GM19467 (cell line): ENCODE measurements around the gene ATP6V0D1.

ENCODE experiments used
- ATAC-seq: cut with Tn5 transposase; IDR thresholded peaks from one replicate; pipeline ENCODE4 v1.9.1; 2021; ENCODE audit warnings: mild to moderate bottlenecking, moderate library complexity; ENCODE audit not compliant: unreplicated experiment

The ATP6V0D1 gene

DNA sequence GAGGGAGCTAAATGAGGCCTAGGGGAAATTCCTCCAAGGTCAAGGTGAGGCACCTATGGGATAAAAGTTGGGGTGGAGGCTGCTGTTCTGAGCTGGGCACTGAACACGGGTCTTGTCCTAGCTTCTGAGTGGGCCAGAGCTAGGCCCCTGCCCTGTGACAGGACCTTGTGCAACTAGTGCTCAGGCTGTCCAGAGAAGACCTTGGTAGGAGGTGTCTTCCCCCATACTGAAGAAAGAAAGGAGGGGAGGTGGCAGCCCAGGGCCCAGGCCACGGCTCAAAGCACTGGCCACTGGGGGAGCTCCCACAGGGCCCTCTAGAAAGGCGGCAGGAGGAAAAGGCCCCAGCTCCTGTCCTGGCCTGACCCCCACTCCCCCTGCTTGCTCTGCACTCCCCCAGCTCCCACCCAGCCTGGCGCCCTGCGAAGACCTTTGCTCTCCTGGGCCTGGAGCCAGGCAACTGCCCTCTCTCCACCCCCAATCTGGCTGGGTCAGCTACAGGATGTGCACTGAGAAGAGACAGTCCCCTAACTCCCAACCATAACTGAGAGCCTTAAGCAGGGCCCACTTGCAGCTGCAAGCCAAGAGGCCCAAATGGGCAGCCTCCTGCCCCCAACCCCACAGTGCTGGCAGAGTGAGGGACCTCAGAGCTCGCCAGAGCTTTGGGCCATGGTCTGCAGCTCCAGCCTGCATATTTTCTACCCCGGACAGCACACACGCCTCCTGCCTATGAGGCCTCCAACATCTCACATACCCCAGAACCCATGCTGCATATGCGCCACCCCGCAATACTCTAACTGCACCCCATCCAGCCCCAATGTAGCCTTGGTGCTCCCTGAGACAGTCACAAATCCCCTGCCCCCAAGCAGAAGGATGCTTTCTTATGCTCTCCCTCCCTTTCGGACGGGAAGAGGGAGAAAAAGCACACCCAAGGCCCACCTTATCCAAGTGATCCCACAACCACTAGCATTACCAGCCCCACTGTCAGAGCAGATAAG lies 34.7 kb downstream of the ATP6V0D1 start:
- no peak for ATAC-seq

DNA sequence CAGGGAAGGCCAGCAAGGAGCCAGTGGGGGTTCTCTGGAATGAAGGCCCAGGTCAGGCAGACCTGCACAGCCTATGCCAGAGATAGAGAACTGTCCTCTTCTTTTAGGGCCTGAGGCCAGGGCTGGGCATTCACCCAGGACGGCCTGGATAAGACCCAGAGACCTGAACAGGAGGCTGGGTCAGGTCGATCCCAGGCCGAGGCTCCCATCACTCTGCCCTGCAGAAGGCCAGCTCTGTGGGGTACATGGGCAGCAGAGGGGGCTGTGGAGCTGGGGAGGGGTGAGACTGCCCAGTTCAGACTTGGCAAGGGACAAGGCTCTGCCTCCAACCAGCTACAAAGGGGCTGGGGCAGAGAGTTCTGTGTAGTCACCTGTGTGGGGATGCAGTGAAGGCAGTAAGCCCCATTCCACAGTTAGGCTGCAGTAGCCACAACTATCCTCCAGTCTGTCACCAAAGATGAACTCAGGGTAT lies 35.5 kb downstream of the ATP6V0D1 start:
- no peak for ATAC-seq

GRCh38 chr16:67445126-67445426 lies 35.9 kb downstream of the ATP6V0D1 start:
- ATAC-seq = no peak

GRCh38 chr16:67444259-67445125 lies 36.5 kb downstream of the ATP6V0D1 start:
- ATAC-seq = no peak

DNA sequence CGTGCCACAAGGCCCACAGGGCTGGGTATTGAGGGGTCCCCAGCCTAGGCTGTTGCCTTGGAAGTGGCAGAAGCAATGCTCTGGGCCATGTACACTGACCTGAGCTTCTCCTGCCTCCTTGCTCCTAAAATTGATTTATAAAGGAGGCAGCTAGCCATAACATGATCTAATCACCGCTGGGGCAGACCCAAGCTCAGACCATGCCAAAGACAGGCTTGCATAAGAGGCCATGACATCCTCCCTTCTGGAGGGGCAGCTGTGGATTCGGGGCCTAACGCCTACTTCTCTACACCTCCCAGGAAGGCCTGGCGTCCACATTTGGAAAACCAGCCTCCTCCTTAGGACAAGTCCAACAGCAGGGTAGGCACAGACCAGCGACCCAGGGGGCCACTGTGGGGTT lies 37.7 kb downstream of the ATP6V0D1 start:
- ATAC-seq = no peak

DNA sequence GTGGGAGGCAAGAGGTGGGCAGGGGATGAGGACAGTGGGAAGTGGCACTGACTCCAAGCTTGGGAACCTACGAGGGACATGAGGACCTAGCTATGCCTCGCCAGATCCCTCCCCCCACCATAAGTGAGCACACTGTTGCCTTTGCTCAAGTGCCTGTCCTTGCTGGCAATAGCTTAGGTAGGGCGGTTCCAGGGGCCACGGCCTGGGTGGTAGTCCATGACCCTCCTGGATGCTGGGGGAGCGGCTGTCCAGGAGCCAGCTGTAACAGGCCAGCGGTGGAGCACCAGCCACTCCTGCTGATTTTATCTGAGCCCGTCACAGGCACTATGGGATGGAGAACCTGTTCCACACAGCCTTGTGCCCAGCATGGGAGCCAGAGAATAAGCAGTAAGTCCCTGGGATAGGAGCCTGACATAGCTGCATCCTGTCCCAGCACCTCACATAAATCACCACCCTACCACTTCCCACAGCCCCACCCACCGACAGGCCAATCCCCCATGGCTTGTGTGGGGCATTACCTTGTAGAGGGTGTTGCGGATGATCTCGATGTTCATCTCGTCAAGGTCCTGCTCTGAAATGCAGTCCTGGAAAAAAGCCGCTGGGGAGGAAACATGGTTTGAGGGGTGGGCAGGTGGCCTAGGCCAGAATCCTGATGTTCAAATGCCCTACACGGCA lies 38.2 kb downstream of the ATP6V0D1 start:
- no peak for ATAC-seq

- no peak for ATAC-seq
Measured at GRCh38 chr16:67441907-67442306, 39.0 kb downstream of the ATP6V0D1 start.

- no peak for ATAC-seq
Measured at GRCh38 chr16:67441271-67441753, 39.6 kb downstream of the ATP6V0D1 start.

DNA sequence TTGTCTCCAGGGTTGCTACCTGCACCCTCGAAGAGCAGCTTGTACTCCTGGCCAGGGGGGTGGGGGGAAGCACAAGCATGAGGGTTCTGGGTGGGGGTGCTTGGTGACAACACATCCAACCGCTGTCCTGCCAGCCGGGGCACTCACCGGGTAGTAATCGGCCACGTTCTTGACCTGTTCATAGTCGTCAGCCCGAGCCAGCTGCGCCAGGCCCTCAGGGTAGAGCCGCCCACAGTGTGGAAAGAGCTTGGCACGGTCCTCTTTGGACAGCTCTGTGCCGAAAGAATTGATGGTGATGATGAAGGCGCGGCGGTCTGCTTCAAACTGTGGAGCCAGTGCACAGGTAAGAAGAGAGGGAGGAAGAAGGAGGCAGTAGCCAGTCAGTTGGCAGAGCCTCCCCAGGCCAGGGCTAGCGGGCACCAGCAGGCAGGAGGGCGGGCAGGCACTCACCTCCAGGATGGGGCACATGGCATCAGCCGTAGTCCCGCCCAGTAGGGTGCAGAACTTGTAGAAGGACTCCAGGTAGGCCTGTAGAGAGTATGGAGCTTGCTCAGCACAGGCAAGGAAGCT lies 42.0 kb downstream of the ATP6V0D1 start:
- ATAC-seq = no peak

- ATAC-seq = no peak
Measured at GRCh38 chr16:67438098-67438791, 42.7 kb downstream of the ATP6V0D1 start.

DNA sequence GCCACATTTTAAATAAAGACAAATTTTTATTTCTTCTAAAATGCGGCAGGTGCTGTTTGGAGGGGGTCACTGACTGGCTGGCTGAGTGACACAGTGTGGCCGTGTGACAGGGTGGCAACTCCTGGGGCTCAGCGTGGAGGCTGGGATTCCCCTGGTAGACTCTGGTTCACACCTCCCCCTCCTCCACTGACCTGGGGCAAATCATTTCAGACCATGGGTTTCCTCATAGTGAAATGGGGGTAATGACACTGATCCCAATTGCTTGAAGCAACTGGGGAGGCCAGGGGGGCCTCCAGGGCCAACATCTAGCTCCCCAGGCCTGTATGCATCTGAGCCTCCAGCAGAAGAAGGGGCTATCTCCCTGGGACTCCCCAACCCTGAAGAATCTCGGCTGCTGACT lies 43.4 kb downstream of the ATP6V0D1 start:
- ATAC-seq = no peak

DNA sequence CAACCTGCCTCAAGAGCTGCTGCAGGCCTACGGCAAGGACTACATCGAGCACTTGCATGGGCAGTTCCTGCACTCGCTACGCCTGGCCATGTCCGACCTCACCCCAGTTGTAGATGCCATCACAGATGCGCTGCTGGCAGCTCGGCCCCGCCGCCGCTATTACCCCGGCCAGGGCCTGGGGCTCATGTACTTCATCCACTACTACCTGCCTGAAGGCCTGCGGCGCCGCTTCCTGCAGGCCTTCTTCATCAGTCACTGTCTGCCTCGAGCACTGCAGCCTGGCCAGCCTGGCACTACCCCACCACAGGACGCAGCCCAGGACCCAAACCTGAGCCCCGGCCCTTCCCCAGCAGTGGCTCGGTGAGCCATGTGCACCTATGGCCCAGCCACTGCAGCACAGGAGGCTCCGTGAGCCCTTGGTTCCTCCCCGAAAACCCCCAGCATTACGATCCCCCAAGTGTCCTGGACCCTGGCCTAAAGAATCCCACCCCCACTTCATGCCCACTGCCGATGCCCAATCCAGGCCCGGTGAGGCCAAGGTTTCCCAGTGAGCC lies 44.2 kb downstream of the ATP6V0D1 start:
- no peak for ATAC-seq

- no peak for ATAC-seq
Measured at GRCh38 chr16:67435758-67436164, 45.2 kb downstream of the ATP6V0D1 start.

GRCh38 chr16:67433131-67433719 lies 47.7 kb downstream of the ATP6V0D1 start:
- ATAC-seq = no peak

DNA sequence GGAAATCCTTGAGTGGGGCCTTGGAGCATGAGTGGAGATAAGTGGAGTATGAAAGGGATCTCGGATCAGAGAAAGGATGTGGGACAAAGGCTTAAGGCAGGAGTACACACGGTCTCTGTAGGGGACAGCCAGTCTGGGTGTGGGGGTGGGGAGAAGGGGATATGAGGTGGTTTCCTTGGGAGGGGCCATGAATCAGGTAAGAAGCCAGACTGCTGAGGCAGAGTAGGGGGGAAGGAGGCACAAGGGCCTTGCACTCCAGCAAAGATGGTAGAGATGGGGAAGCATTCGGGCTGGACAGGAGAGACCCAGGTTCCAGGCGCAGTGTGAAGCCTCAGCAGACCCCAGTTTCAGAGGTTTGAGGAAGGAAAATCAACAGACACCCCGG lies 48.5 kb downstream of the ATP6V0D1 start:
- no peak for ATAC-seq

DNA sequence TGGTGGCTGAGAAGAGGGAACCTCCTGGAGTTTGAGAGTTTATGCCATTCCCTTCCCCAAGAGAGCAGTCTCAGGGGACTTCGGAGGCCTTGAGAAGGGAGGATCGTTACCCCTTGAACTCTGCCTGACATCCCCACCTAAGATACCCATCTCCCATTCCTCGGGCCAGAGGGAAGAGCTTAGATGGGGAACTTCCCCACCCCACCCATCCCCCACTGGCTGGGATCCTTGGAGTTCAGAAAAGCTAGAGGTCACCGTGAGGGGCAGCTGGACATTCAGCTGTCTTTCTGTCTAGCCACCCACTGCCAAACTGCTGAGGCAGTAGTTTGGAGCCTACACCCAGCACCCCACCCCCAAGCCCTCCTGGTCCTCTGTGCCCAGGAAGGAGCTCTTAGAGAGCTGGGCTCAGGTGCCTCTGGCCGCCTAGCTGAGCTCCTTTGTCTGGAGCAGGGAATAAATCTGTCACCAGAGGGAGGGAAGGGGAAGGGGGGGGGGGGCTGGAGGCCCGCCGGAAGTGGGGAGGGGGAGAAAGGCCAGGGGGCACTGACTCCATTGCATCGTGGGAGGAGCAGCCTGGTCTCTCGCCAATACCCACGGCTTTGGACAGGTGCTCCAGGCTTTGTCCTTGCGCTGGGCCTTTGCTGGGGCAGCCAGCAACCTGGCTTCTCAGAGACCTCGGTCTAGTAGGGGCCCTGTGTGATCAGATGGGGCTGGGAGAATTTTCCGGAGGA lies 49.0 kb downstream of the ATP6V0D1 start:
- no peak for ATAC-seq

GRCh38 chr16:67430977-67431774 lies 49.8 kb downstream of the ATP6V0D1 start, which contains the start of gene HSD11B2:
TSS of gene HSD11B2 (plus strand) at chr16:67431121. CDS start at chr16:67431249, 128 bp downstream.
- ATAC-seq = no peak

GRCh38 chr16:67430504-67430976 lies 50.4 kb downstream of the ATP6V0D1 start:
- no peak for ATAC-seq
